Tibial nerve (tissue), 4 donors: Measurements from ENCODE around the gene CLCF1. TPM values are rescaled to one million over a fixed set of nuclear protein-coding genes. Genes with fewer than 3 reads are reported as not detected.

Experiments
- DNase-seq, 2 donors: peaks; one replicate each; pipeline ENCODE4 v3.0.0-alpha.2; 2019; ENCODE audit warnings: low spot score in 2 of 2
- H3K27ac ChIP-seq, 4 donors: fragments of 200-600 bp; sonication (generic) in 3 of 4; one replicate each; pipeline ENCODE4 v1.5.1; 2017 to 2019; ENCODE audit warnings: mild to moderate bottlenecking in 1 of 4
- H3K27me3 ChIP-seq, 2 donors: fragments of 200-600 bp; sonication (generic) in 1 of 2; one replicate each; pipeline versions ENCODE4 v1.5.1 to v1.6.0; 2017 to 2019
- H3K36me3 ChIP-seq, 3 donors: fragments of 200-600 bp; sonication (generic); one replicate each; pipeline ENCODE4 v1.5.1; 2018 to 2019
- H3K4me1 ChIP-seq, 4 donors: fragments of 200-600 bp; sonication (generic) in 3 of 4; one replicate each; pipeline ENCODE4 v1.5.1; 2017 to 2019
- H3K4me3 ChIP-seq, 4 donors: fragments of 200-600 bp; sonication (generic) in 3 of 4; one replicate each; pipeline ENCODE4 v1.5.1; 2017 to 2019; ENCODE audit warnings: mild to moderate bottlenecking in 1 of 4, moderate library complexity in 1 of 4
- H3K9me3 ChIP-seq, 4 donors: fragments of 200-600 bp; sonication (generic) in 3 of 4; one replicate each; pipeline ENCODE4 v1.5.1; 2017 to 2019
- CTCF ChIP-seq, 5 experiments: fragments of 200-600 bp in 3 of 5; fragments of 450-650 bp in 2 of 5; sonication (generic) in 3 of 5; IDR thresholded peaks; one replicate each; pipeline ENCODE4 v1.5.1; 2016 to 2019; ENCODE audit warnings: antibody characterized with exemption in 5 of 5, mild to moderate bottlenecking in 3 of 5, moderate library complexity in 2 of 5
- EP300 ChIP-seq, 2 donors: sonication (generic); formaldehyde crosslinking; IDR thresholded peaks; one replicate each; pipeline ENCODE4 v1.6.1; 2017; ENCODE audit warnings: antibody characterized with exemption in 2 of 2, mild to moderate bottlenecking in 1 of 2
- POLR2A ChIP-seq, 2 donors: fragments of 450-650 bp; IDR thresholded peaks; one replicate each; pipeline ENCODE4 v1.6.1; 2017; ENCODE audit warnings: antibody characterized with exemption in 2 of 2, mild to moderate bottlenecking in 2 of 2, moderate library complexity in 2 of 2
- WGBS, 2 donors: methylation state at CpG; one replicate each; pipeline ENCODE4 v1.1.5; 2018; 5-methylcytosine and 5-hydroxymethylcytosine counted together
- total RNA-seq, 4 donors: library from RNA; depleted of rRNA; stranded (reverse); fragments of >200 nt; gene quantifications; one replicate each; pipeline ENCODE4 v1.1.0, GENCODE V29; 2016

The CLCF1 gene
- total RNA-seq, 4 donors from 2014 or later = 3.7 to 23.1 (median 5.9) TPM

- Histone ChIP-seq H3K4me3 (no peak overlapping the region), H3K36me3 (peaks cover 0 to 9% (median 0%) of the 10 kb centered on the region in 3 donors), H3K27me3 (no peaks in the 10 kb centered on the region), H3K9me3 (no peaks in the 10 kb centered on the region), H3K4me1 (peaks cover 0 to 81% (median 62%) of the 10 kb centered on the region in 4 donors), H3K27ac (peak overlapping the region; percentile 16 to 99 (median 97))
- TF ChIP-seq EP300 (IDR thresholded peaks at IDR 0.05) (no peak), CTCF (IDR thresholded peaks at IDR 0.05) (no peak), POLR2A (IDR thresholded peaks at IDR 0.05) (no peak)
- WGBS, 2 donors = 55 to 58% methylated on average over 12 of the region's 12 CpGs
- no peak for DNase-seq
Measured at GRCh38 chr11:67369801-67370284, 3.6 kb downstream of the CLCF1 start.

GRCh38 chr11:67369275-67369674 is 4.1 kb downstream of the CLCF1 start:
- Histone ChIP-seq H3K27me3 (no peaks in the 10 kb centered on the region), H3K4me3 (no peak overlapping the region), H3K27ac (peak overlapping the region in 3 of 4 donors; percentile 96 to 99 (median 98)), H3K9me3 (no peaks in the 10 kb centered on the region), H3K4me1 (peaks cover 0 to 76% (median 57%) of the 10 kb centered on the region in 4 donors), H3K36me3 (peaks cover 0 to 15% (median 0%) of the 10 kb centered on the region in 3 donors)
- WGBS, 2 donors = 86 to 88% methylated on average over 8 of the region's 8 CpGs
- TF ChIP-seq EP300 (IDR thresholded peaks at IDR 0.05) = no peak
- no peak for TF ChIP-seq POLR2A (IDR thresholded peaks at IDR 0.05)
- TF ChIP-seq CTCF (IDR thresholded peaks at IDR 0.05) = no peak
- no peak for DNase-seq

- Histone ChIP-seq H3K27me3 (no peaks in the 10 kb centered on the region), H3K27ac (peak overlapping the region in 1 of 4 donors; percentile 83), H3K4me3 (no peak overlapping the region), H3K9me3 (no peaks in the 10 kb centered on the region), H3K36me3 (peaks cover 0 to 21% (median 0%) of the 10 kb centered on the region in 3 donors), H3K4me1 (peaks cover 0 to 69% (median 54%) of the 10 kb centered on the region in 4 donors)
- no peak for DNase-seq
- TF ChIP-seq POLR2A (IDR thresholded peaks at IDR 0.05) (no peak), CTCF (IDR thresholded peaks at IDR 0.05) (no peak), EP300 (IDR thresholded peaks at IDR 0.05) (no peak)
- 86 to 88% methylated on average over 3 of the region's 3 CpGs for WGBS, 2 donors
Measured at GRCh38 chr11:67368621-67369020, 4.8 kb downstream of the CLCF1 start.

- peaks cover 0 to 66% (median 54%) of the 10 kb centered on the region in 4 donors for H3K4me1 ChIP-seq
- no peak for TF ChIP-seq EP300 (IDR thresholded peaks at IDR 0.05)
- TF ChIP-seq POLR2A (IDR thresholded peaks at IDR 0.05) = no peak
- TF ChIP-seq CTCF (IDR thresholded peaks at IDR 0.05) = no peak
- H3K4me3 ChIP-seq = no peak overlapping the region
- H3K9me3 ChIP-seq = no peaks in the 10 kb centered on the region
- no peaks in the 10 kb centered on the region for H3K27me3 ChIP-seq
- no peak for DNase-seq
- H3K27ac ChIP-seq = peak overlapping the region in 3 of 4 donors; percentile 73 to 83 (median 81)
- 73% methylated on average over 7 of the region's 7 CpGs for WGBS, 2 donors
- peaks cover 0 to 27% (median 0%) of the 10 kb centered on the region in 3 donors for H3K36me3 ChIP-seq
Measured at GRCh38 chr11:67367761-67368227, 5.6 kb downstream of the CLCF1 start.

- Histone ChIP-seq H3K27ac (peak overlapping the region; percentile 14 to 83 (median 77)), H3K4me1 (peaks cover 0 to 64% (median 51%) of the 10 kb centered on the region in 4 donors), H3K36me3 (peaks cover 0 to 27% (median 0%) of the 10 kb centered on the region in 3 donors), H3K4me3 (no peak overlapping the region), H3K27me3 (no peaks in the 10 kb centered on the region), H3K9me3 (no peaks in the 10 kb centered on the region)
- WGBS, 2 donors = 45 to 54% methylated on average over 20 to 25 of the region's 25 CpGs
- no peak for DNase-seq
- TF ChIP-seq EP300 (IDR thresholded peaks at IDR 0.05) = no peak
- no peak for TF ChIP-seq CTCF (IDR thresholded peaks at IDR 0.05)
- no peak for TF ChIP-seq POLR2A (IDR thresholded peaks at IDR 0.05)
Measured at GRCh38 chr11:67366961-67367760, 6.2 kb downstream of the CLCF1 start.
